Dendritic cell treated with granulocyte-macrophage colony-stimulating factor and Interleukin-4, amounts not matched to agents 40 ng/mL and 50 ng/mL, for 4 days (primary cell): Measurements from ENCODE around the gene GDF7.

ENCODE experiments used
- H3K27ac Mint-ChIP-seq: one replicate; pipeline ENCODE4 v1.8.0; 2022; ENCODE audit warnings: mild to moderate bottlenecking, mixed read lengths
- H3K27me3 Mint-ChIP-seq: one replicate; pipeline ENCODE4 v1.8.0; 2022; ENCODE audit warnings: mild to moderate bottlenecking, mixed read lengths
- H3K36me3 Mint-ChIP-seq: one replicate; pipeline ENCODE4 v1.8.0; 2022; ENCODE audit warnings: low read depth, mixed read lengths
- H3K4me1 Mint-ChIP-seq: one replicate; pipeline ENCODE4 v1.8.0; 2022; ENCODE audit warnings: low read depth, mixed read lengths
- H3K4me3 Mint-ChIP-seq: one replicate; pipeline ENCODE4 v1.8.0; 2022; ENCODE audit warnings: mild to moderate bottlenecking, moderate library complexity, mixed read lengths
- H3K9me3 Mint-ChIP-seq: one replicate; pipeline ENCODE4 v1.8.0; 2022; ENCODE audit warnings: mixed read lengths
- intact Hi-C: fragments of 100-400 bp; cut with micrococcal nuclease; formaldehyde crosslinking; loops from one replicate; pipeline ENCODE4 v1.15.0; 2022

Gene GDF7

DNA sequence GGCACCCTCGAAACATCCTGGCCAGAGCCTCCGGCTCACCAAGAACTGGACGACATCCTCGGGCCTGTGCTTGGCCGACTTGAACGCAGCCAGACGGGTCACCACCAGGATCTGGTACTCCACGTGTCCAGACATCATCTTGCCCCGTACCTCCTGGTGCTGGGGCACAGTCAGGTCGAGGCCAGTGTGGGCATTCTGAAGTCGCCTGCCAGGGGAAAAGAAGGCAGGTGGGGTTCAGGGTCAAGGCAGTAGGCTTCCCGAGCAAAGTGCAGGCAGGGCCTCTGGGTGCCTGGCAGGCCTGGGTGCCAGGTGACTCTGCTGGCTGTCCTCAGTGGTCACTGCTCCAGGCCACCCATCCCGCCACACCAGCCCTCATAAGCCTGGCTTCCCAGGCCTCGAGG is 21.6 kb upstream of the GDF7 start:
- no peaks in the 10 kb centered on the region for H3K9me3 Mint-ChIP-seq
- peaks cover 52% of the 10 kb centered on the region for H3K4me1 Mint-ChIP-seq

GRCh38 chr2:20645761-20646160 is 21.2 kb upstream of the GDF7 start:
- no peaks in the 10 kb centered on the region for H3K9me3 Mint-ChIP-seq
- no peak overlapping the region for H3K4me3 Mint-ChIP-seq
- no peaks in the 10 kb centered on the region for H3K27me3 Mint-ChIP-seq
- peaks cover 91% of the 10 kb centered on the region for H3K36me3 Mint-ChIP-seq
- intact Hi-C loops, result no loop called here
- peaks cover 55% of the 10 kb centered on the region for H3K4me1 Mint-ChIP-seq
- H3K27ac Mint-ChIP-seq, result no peak overlapping the region

More for the DNA sequence above, 21.6 kb upstream of the GDF7 start:
- Mint-ChIP-seq H3K4me3 (no peak overlapping the region), H3K27ac (no peak overlapping the region), H3K36me3 (peaks cover 92% of the 10 kb centered on the region), H3K27me3 (no peaks in the 10 kb centered on the region)
- intact Hi-C loops, result no loop called here

DNA sequence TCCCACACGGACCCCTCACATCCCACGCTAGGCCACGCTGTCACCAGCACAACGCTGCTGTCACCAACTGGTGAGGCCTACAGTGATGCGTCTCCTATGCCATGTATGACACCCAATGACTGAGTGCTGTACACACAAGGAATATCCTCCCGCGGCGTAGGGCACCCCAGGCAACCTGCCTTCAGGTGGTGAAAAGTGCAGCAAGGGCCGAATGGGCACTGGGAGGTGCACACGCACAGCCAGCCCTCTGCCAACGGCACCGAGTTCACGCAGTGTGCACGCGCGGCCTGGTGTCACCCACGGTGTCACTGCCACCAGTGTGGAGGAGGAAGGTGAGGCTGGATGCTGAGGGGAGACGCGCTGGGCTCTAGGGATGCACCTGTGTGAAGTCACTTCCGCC is 20.5 kb upstream of the GDF7 start:
- intact Hi-C loops, result no loop called here
- H3K27me3 Mint-ChIP-seq, result no peaks in the 10 kb centered on the region
- H3K9me3 Mint-ChIP-seq, result no peaks in the 10 kb centered on the region
- H3K4me3 Mint-ChIP-seq, result no peak overlapping the region
- H3K36me3 Mint-ChIP-seq, result peaks cover 84% of the 10 kb centered on the region
- no peak overlapping the region for H3K27ac Mint-ChIP-seq
- peaks cover 57% of the 10 kb centered on the region for H3K4me1 Mint-ChIP-seq

GRCh38 chr2:20647211-20647610 is 19.7 kb upstream of the GDF7 start:
- no peaks in the 10 kb centered on the region for H3K27me3 Mint-ChIP-seq
- intact Hi-C loops, result no loop called here
- peaks cover 76% of the 10 kb centered on the region for H3K36me3 Mint-ChIP-seq
- H3K9me3 Mint-ChIP-seq, result no peaks in the 10 kb centered on the region
- no peak overlapping the region for H3K27ac Mint-ChIP-seq
- H3K4me1 Mint-ChIP-seq, result peaks cover 55% of the 10 kb centered on the region
- H3K4me3 Mint-ChIP-seq, result no peak overlapping the region

DNA sequence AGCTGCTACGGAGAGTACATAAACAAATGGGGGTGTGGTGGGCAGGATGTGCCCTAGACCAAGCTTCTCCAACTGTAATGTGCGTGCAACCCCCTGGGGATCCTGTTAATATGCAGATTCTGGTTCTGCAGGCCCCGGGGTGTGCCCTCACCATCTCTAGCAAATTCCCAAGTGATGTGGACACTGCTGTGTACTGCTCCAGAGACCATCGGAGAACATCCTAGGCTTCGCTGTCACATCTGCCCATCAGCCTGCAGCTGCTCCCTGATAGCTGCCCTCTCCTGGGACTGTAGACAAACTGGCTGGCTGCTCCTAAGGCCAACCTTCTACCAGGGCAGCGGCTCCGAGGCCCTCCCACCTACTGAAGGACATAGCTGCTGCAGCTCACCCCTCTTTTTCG is 19.2 kb upstream of the GDF7 start:
- Mint-ChIP-seq H3K4me1 (peaks cover 50% of the 10 kb centered on the region), H3K9me3 (no peaks in the 10 kb centered on the region), H3K4me3 (no peak overlapping the region), H3K36me3 (peaks cover 71% of the 10 kb centered on the region), H3K27me3 (no peaks in the 10 kb centered on the region), H3K27ac (peak overlapping the region; percentile 1)
- intact Hi-C loops, result no loop called here

DNA sequence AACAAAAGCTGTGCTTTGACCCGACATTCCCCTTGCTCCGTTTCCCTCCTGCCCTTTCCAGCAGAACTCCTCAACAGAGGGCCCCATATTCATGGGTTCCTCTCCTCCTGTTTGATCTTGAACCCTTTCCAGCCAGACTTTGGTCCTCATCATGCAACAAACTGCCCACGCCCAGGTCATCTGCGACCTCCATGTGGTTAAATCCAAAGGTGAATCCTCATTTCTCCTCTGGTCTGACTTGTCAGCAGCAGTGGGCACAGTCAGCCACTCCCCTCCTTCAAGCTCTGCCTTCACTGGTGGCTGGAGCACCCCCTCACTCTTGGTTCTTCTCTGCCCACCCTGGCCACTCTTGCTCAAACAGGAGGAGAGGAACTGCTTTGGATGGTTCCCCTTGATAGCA is 18.7 kb upstream of the GDF7 start:
- H3K9me3 Mint-ChIP-seq, result no peaks in the 10 kb centered on the region
- no peaks in the 10 kb centered on the region for H3K27me3 Mint-ChIP-seq
- H3K4me1 Mint-ChIP-seq, result peaks cover 50% of the 10 kb centered on the region
- peak overlapping the region; percentile 1 for H3K27ac Mint-ChIP-seq
- intact Hi-C loops, result no loop called here
- H3K4me3 Mint-ChIP-seq, result no peak overlapping the region
- peaks cover 67% of the 10 kb centered on the region for H3K36me3 Mint-ChIP-seq

DNA sequence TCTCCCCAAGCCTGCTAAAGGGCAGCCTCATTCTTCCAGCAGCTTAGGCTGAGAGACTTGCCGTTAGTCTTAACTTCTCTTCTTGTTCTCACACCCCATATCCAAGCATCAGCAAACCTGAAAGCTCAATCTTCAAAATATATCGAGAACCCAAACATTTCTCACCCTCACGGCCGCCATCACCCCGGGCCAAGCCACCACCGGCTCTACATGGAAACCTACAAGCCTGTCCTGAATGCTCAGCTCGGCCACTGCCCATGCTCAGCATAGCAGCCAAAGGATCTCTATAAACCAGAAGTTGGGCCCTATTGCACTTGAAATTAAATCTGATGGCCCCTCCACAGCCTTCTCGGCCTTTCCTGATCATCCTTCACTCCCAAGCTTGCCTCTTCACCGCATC is 18.1 kb upstream of the GDF7 start:
- Mint-ChIP-seq H3K9me3 (no peaks in the 10 kb centered on the region), H3K27me3 (no peaks in the 10 kb centered on the region), H3K27ac (peak overlapping the region; percentile 23), H3K4me3 (peak overlapping the region; percentile 35), H3K4me1 (peaks cover 50% of the 10 kb centered on the region), H3K36me3 (peaks cover 60% of the 10 kb centered on the region)
- intact Hi-C loops, result no loop called here

GRCh38 chr2:20649576-20649975 is 17.4 kb upstream of the GDF7 start:
- Mint-ChIP-seq H3K27ac (peak overlapping the region; percentile 23), H3K9me3 (no peaks in the 10 kb centered on the region), H3K27me3 (no peaks in the 10 kb centered on the region), H3K36me3 (peaks cover 53% of the 10 kb centered on the region), H3K4me3 (peak overlapping the region; percentile 96), H3K4me1 (peaks cover 42% of the 10 kb centered on the region)
- intact Hi-C loops, result no loop called here

DNA sequence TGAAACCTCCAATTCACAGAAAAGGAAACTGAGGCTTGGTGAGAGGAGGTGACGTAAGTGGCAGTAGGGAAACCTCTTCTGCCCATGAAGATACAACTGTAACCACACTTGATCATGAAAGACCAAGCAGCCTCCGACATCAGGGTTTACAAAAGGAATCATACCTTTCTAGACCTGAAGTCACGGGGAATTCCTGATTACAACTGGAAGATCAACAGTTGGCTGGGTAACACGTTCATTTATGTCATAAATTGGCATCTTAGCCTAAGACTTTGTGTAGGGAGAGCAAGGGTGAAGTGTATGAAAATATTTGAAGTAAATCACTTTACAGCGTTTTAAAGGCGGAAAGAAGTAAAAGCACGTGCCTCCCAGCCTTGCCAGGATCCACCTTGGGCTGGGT is 17.0 kb upstream of the GDF7 start:
- H3K27ac Mint-ChIP-seq, result peak overlapping the region; percentile 90
- intact Hi-C loops, result loop anchor here (2.0 kb wide), 2 partner anchors 31 to 203 kb away; partner anchors contain the start of gene RHOB
- H3K4me1 Mint-ChIP-seq, result peaks cover 38% of the 10 kb centered on the region
- H3K27me3 Mint-ChIP-seq, result peaks cover under 1% of the 10 kb centered on the region
- H3K9me3 Mint-ChIP-seq, result no peaks in the 10 kb centered on the region
- H3K36me3 Mint-ChIP-seq, result peaks cover 49% of the 10 kb centered on the region
- peak overlapping the region; percentile 96 for H3K4me3 Mint-ChIP-seq

DNA sequence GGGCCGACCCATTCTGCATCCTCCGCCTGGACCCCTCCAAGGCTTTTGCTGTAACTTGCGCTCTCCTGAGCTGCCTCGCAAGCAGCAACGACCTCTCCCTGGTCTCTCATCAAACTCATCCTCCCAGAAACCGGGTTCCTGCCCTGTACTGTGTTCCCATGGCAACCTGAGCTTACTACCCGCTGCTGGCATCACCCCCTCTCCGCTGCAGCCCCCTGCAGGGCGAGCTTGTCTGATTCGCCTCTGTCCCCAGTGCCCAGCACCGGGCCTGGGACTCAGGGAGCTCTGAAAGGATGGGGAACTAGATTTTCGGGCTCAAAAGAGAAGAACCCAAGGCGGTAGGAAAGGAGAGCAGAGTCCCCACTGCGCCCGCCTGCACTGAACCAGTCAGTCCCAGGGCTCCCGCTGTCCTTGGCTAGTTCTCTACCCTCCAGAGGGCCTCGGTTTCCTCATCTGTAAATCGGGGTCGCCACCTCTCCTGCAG is 16.5 kb upstream of the GDF7 start:
- no peaks in the 10 kb centered on the region for H3K9me3 Mint-ChIP-seq
- peak overlapping the region; percentile 90 for H3K27ac Mint-ChIP-seq
- peaks cover 36% of the 10 kb centered on the region for H3K4me1 Mint-ChIP-seq
- H3K4me3 Mint-ChIP-seq, result peak overlapping the region; percentile 96
- H3K27me3 Mint-ChIP-seq, result peaks cover 3% of the 10 kb centered on the region
- H3K36me3 Mint-ChIP-seq, result peaks cover 44% of the 10 kb centered on the region
- intact Hi-C loops, result loop anchor here (2.0 kb wide), 2 partner anchors 32 to 204 kb away; partner anchors contain the start of gene RHOB

- intact Hi-C loops, result loop anchor here (2.0 kb wide), 2 partner anchors 32 to 204 kb away; partner anchors contain the start of gene RHOB
- Mint-ChIP-seq H3K4me1 (peaks cover 36% of the 10 kb centered on the region), H3K36me3 (peaks cover 38% of the 10 kb centered on the region), H3K27ac (peak within 1 kb of the TSS; percentile 90), H3K27me3 (peaks cover 5% of the 10 kb centered on the region), H3K9me3 (no peaks in the 10 kb centered on the region), H3K4me3 (peak within 1 kb of the TSS; percentile 96)
Observed at GRCh38 chr2:20650877-20651730, 15.8 kb upstream of the GDF7 start, which contains the start of gene HS1BP3. TSS of gene HS1BP3 (minus strand) at chr2:20651098. CDS start at chr2:20651063, 35 bp downstream.

- Mint-ChIP-seq H3K9me3 (no peaks in the 10 kb centered on the region), H3K36me3 (peaks cover 31% of the 10 kb centered on the region), H3K4me3 (peak overlapping the region; percentile 96), H3K27me3 (peaks cover 9% of the 10 kb centered on the region), H3K27ac (peak overlapping the region; percentile 90), H3K4me1 (peaks cover 36% of the 10 kb centered on the region)
- intact Hi-C loops, result loop anchor here (2.0 kb wide), 2 partner anchors 33 to 205 kb away; partner anchors contain the start of gene RHOB
Observed at GRCh38 chr2:20651731-20652099, 15.2 kb upstream of the GDF7 start.

GRCh38 chr2:20652141-20652540 is 14.8 kb upstream of the GDF7 start:
- Mint-ChIP-seq H3K36me3 (peaks cover 27% of the 10 kb centered on the region), H3K27ac (no peak overlapping the region), H3K4me3 (no peak overlapping the region), H3K9me3 (no peaks in the 10 kb centered on the region), H3K27me3 (peaks cover 10% of the 10 kb centered on the region), H3K4me1 (peaks cover 36% of the 10 kb centered on the region)
- intact Hi-C loops, result no loop called here
